GM23338 (cell line): ENCODE measurements around the gene NR4A1.

Experiments
- CREB1 ChIP-seq: fragments of 250-450 bp; sonication (Bioruptor Pico); IDR thresholded peaks from 2 replicates; pipeline ENCODE4 v1.5.0; 2020; ENCODE audit warnings: low read depth, mild to moderate bottlenecking, moderate library complexity
- EZH2 ChIP-seq: fragments of 200-600 bp; sonication (generic); IDR thresholded peaks from one replicate; pipeline ENCODE4 v1.8.0; 2017; ENCODE audit warnings: antibody characterized with exemption, mild to moderate bottlenecking, low read depth; ENCODE audit not compliant: unreplicated experiment
- EZH2phosphoT487 ChIP-seq: fragments of 200-600 bp; sonication (generic); IDR thresholded peaks from one replicate; pipeline ENCODE4 v1.8.1; 2018; ENCODE audit warnings: antibody characterized with exemption; ENCODE audit not compliant: unreplicated experiment
- JUNB ChIP-seq: IDR thresholded peaks from one replicate; pipeline ENCODE4 v1.6.1; 2016; ENCODE audit warnings: antibody characterized with exemption; ENCODE audit not compliant: unreplicated experiment
- NANOG ChIP-seq: IDR thresholded peaks from 2 replicates; pipeline ENCODE4 v1.6.1; 2016; ENCODE audit warnings: antibody characterized with exemption, borderline replicate concordance
- POLR2AphosphoS5 ChIP-seq: IDR thresholded peaks from 2 replicates; pipeline ENCODE4 v1.6.1; 2016; ENCODE audit warnings: antibody characterized with exemption, low read depth
- STAT1 ChIP-seq: IDR thresholded peaks from one replicate; pipeline ENCODE4 v1.6.1; 2016; ENCODE audit warnings: antibody characterized with exemption; ENCODE audit not compliant: unreplicated experiment
- ZNF114 ChIP-seq: fragments of 250-450 bp; sonication (Bioruptor Pico); IDR thresholded peaks from 2 replicates; pipeline ENCODE4 v1.5.0; 2020; ENCODE audit warnings: mild to moderate bottlenecking, moderate library complexity
- ZNF331 ChIP-seq: fragments of 250-450 bp; sonication (Bioruptor Pico); IDR thresholded peaks from 2 replicates; pipeline ENCODE4 v1.5.0; 2020; ENCODE audit warnings: low read depth, mild to moderate bottlenecking, moderate library complexity
- TF ChIP-seq, protein P1 (sequence below), 2 experiments: fragments of 200-600 bp in 1 of 2; sonication (generic) in 1 of 2; conservative IDR thresholded peaks; 2 replicates each; pipeline versions ENCODE4 v1.5.1 to v1.6.1; 2016 to 2017; ENCODE audit warnings: antibody characterized with exemption in 2 of 2, low read depth in 2 of 2, mild to moderate bottlenecking in 2 of 2, moderate library complexity in 1 of 2
- TF ChIP-seq, protein P2 (sequence below): IDR thresholded peaks from 2 replicates; pipeline ENCODE4 v1.6.1; 2016; ENCODE audit warnings: antibody characterized with exemption
- TF ChIP-seq, protein P3 (sequence below): IDR thresholded peaks from one replicate; pipeline ENCODE4 v1.6.1; 2018; ENCODE audit warnings: antibody characterized with exemption; ENCODE audit not compliant: unreplicated experiment

DNA sequence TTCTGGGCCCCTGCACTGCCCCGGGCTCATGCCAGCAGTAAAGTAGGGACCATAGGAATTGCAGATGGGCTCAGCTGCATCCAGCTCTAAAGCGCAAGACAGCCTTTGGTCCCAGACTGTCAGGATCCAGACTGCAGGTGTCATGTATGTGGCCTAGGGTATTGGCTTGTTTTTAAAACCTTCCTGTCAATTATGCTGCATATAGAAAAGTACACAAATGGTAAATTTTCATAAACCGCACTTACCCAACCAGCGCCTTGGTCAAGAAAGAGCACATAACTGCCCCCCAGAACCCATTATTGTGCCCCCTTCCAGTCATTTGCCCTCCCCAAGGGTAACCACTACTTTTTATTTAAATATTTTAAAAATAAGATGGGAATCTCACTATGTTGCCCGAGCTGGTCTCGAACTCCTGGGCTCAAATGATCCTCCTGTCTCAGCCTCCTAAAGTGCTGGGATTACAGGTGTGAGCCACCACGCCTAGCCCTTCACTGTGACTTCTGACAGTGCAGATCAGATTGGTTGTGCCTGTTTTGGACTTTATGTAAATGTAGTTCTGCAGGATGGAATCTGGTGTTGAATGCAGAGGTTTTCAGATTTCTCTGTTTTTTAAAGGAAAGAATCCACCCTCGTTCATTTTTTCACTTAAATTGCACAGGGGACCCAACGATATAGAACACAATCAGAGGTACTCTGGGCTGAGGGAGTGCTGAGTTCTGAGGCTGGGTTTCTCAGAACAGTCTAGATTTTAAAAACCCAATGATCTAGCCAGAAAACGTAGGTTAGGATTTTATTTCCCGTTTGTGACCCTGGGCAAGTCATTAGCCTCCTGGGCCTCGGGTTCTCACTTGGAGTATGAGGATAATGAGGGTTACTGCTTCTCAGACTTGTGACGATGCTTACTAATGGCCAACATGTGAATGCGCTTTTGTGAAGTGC, 6.7 kb downstream of the NR4A1 start:
- TF ChIP-seq, protein P1, sequence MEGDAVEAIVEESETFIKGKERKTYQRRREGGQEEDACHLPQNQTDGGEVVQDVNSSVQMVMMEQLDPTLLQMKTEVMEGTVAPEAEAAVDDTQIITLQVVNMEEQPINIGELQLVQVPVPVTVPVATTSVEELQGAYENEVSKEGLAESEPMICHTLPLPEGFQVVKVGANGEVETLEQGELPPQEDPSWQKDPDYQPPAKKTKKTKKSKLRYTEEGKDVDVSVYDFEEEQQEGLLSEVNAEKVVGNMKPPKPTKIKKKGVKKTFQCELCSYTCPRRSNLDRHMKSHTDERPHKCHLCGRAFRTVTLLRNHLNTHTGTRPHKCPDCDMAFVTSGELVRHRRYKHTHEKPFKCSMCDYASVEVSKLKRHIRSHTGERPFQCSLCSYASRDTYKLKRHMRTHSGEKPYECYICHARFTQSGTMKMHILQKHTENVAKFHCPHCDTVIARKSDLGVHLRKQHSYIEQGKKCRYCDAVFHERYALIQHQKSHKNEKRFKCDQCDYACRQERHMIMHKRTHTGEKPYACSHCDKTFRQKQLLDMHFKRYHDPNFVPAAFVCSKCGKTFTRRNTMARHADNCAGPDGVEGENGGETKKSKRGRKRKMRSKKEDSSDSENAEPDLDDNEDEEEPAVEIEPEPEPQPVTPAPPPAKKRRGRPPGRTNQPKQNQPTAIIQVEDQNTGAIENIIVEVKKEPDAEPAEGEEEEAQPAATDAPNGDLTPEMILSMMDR (conservative IDR thresholded peaks at IDR 0.05; ENCODE audit: low read depth in 2 of 2) = no peak
- TF ChIP-seq, protein P2, sequence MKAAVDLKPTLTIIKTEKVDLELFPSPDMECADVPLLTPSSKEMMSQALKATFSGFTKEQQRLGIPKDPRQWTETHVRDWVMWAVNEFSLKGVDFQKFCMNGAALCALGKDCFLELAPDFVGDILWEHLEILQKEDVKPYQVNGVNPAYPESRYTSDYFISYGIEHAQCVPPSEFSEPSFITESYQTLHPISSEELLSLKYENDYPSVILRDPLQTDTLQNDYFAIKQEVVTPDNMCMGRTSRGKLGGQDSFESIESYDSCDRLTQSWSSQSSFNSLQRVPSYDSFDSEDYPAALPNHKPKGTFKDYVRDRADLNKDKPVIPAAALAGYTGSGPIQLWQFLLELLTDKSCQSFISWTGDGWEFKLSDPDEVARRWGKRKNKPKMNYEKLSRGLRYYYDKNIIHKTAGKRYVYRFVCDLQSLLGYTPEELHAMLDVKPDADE = no peak
- no peak for TF ChIP-seq EZH2
- no peak for TF ChIP-seq EZH2phosphoT487
- TF ChIP-seq, protein P3, sequence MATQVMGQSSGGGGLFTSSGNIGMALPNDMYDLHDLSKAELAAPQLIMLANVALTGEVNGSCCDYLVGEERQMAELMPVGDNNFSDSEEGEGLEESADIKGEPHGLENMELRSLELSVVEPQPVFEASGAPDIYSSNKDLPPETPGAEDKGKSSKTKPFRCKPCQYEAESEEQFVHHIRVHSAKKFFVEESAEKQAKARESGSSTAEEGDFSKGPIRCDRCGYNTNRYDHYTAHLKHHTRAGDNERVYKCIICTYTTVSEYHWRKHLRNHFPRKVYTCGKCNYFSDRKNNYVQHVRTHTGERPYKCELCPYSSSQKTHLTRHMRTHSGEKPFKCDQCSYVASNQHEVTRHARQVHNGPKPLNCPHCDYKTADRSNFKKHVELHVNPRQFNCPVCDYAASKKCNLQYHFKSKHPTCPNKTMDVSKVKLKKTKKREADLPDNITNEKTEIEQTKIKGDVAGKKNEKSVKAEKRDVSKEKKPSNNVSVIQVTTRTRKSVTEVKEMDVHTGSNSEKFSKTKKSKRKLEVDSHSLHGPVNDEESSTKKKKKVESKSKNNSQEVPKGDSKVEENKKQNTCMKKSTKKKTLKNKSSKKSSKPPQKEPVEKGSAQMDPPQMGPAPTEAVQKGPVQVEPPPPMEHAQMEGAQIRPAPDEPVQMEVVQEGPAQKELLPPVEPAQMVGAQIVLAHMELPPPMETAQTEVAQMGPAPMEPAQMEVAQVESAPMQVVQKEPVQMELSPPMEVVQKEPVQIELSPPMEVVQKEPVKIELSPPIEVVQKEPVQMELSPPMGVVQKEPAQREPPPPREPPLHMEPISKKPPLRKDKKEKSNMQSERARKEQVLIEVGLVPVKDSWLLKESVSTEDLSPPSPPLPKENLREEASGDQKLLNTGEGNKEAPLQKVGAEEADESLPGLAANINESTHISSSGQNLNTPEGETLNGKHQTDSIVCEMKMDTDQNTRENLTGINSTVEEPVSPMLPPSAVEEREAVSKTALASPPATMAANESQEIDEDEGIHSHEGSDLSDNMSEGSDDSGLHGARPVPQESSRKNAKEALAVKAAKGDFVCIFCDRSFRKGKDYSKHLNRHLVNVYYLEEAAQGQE = no peak
- no peak for TF ChIP-seq CREB1
- TF ChIP-seq JUNB = no peak
- no peak for TF ChIP-seq ZNF331 (CRISPR knock-in tag)
- no peak for TF ChIP-seq POLR2AphosphoS5
- no peak for TF ChIP-seq NANOG
- TF ChIP-seq STAT1 = no peak
- TF ChIP-seq ZNF114 = no peak
